NCI-H2029 (cell line): Measurements from ENCODE around the gene TBC1D14.
"Not testable (repeated sequence)": the region's sequence is repeated elsewhere in the genome, so short reads cannot be mapped to it uniquely, and the experiment has no call there.

Experiments
- DNase-seq: peaks from one replicate; lab custom pipeline; 2025; lab: John Stamatoyannopoulos, UW

The TBC1D14 gene

DNA sequence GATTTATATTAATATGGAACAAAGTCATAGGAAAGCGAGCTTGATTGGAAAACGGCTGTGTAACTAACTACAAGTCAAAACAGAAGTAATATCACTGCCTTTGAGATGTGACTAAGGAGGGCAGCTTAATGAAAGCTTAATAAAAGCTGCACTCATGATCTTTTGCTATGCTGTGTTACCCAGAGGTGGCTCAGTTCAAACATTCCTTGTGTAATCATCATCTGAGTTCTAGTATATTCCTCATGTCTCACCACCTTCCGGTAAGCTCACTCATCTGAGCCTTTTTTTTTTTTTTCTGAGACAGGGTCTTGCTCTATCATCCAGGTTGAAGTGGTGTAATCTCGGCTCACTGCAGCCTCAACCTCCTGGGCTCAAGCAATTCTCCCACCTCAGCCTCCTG is 153.2 kb downstream of the TBC1D14 start:
- no peak for DNase-seq

- no peak for DNase-seq
These were observed 153.7 kb downstream of the TBC1D14 start for GRCh38 chr4:7063362-7063761.

- no peak for DNase-seq
These were observed 156.4 kb downstream of the TBC1D14 start for GRCh38 chr4:7066006-7066405.

DNA sequence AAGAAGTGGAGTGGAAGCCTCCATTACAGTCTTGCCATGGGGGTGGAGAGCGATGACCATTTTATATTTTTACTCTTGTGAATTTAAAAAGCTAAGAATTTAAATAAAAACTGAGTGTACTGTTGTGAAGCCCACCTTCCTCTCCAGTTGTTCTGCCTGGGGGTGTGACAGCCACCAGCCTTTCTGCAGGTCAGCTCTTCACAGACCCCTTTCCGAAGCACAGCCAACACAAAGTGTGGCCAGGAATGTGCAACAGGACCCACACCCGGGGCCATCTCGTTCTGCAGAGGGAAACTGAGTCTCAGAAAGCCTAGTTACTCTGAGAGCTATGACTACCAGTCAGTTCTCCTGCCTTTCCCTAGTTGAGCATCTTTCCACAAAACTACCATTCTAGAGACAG is 156.9 kb downstream of the TBC1D14 start:
- DNase-seq: no peak

DNA sequence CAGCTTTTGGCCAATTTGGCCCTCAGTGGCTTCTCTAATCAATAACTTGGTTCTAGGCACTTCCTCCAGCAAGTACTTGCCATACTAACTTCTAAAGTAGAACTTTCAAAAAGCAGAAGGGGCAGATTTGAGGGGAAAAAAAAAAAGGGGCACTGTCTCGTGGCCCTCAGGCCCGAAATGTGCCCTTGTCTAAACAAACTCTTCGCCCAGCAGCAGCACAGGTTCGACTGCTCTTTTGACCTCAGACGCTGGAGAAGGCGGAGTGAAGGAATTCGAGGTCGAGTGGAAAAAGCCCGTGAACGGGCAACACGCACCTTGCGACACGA is 157.5 kb downstream of the TBC1D14 start:
- DNase-seq: no peak

- peak; percentile 98 for DNase-seq
These were observed 158.0 kb downstream of the TBC1D14 start, which contains the start of gene GRPEL1 for GRCh38 chr4:7067452-7068278. Gene GRPEL1 (minus strand): TSS chr4:7068064. CDS start chr4:7068032, 32 bp downstream.

GRCh38 chr4:7068279-7068842 is 158.7 kb downstream of the TBC1D14 start:
- DNase-seq: no peak

GRCh38 chr4:7068883-7069282 is 159.3 kb downstream of the TBC1D14 start:
- DNase-seq: no peak

DNA sequence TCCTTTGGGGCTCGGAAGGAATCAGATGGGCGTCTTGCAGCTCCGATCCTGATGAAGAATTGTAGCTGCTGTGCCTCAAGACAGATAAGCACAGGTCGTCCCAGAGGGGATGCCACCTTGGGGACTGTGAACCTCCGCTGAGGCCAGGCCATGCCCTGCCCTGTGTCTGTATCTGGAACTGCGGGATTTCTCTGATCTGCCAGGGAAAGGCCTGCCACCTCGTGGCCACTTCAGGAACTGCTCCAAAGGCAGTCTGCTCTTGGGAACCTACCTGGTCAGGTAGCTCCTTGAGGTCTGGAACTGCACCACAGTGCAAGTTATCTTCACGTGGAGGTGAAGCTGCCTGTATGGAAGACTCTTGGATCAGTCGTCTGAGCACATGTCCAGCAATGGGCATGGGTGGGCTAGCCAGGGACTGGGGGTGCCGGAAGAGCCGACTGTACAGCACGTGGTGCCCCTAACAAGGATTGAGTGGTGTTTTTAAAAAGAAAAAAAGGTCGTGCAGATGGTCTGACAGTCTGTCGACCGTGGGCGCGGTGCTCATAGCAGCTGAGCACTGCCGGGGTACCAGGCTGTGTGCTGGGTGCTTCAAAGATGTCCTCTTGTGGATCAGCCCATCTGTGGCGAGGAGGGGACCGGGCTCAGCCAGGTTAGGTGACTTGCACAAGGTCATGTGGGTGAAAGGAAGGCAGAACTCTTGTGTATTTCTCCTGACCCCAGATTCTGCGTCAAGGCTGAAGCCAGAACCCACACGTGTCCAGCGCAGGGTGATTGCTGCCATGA is 161.3 kb downstream of the TBC1D14 start:
- peak; percentile 64 for DNase-seq

DNA sequence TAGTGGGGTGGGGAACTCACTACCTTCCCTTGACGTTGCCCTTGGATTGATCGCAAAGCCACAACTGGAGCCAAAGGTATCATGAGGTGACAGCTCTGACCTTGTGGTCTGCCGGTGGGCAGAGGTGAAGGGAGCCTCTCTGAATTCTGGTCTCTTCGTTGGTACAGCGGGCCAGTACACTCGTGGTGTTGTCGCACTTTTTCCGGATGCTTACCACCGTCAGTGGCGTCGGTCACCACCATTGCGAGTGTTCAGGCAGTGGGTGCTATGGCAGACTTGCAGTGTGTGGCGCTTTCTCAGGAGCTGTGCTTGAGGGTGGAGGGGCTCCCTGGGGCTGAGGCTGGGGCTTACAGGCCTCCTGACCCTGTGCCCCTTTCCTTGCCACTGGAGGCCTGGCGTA is 163.4 kb downstream of the TBC1D14 start:
- no peak for DNase-seq

DNA sequence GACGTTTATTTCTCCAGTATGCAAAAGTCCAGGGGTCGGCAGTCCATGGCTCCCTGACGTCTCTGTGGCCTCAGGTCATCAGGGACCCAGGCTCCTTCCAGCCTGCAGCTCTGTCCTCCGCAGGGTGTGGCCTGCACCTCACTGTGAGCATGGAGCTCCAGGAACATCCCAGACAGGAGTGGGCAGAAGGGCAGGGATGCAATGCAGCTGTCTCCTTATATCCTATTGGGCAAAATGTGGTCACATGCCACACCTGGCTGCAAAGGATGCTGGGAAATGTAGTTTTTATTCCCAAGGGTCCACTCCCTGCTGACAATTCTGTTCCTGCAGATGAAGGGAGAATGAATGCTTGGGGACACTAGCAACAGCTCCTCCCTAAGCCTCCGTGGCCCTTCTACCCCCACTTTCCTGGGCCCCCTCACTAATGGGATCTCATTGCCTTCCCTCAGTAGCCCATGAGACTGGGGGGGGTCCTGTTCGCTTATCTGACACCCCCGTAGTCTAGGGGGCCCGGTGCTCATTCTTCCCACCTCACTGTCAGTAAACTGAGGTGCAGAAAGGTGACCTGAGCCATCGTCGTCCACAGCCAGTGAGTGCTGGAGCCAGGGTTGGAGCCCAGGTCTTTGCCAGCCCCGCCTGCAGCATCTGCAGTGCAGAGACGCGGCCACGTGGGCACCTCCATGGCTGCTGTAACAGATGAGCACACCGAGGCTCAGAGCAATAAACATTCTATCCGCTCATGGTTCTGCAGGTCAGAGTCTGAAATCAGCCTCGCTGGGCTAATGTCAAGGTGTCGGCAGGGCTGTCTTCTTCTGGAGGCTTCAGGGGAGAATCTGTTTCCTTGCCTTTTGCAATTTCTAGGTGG is 164.1 kb downstream of the TBC1D14 start:
- peak; percentile 26 for DNase-seq

GRCh38 chr4:7074426-7074825 is 164.8 kb downstream of the TBC1D14 start:
- DNase-seq: no peak

- no peak for DNase-seq
These were observed 166.5 kb downstream of the TBC1D14 start for GRCh38 chr4:7075962-7076695.

DNA sequence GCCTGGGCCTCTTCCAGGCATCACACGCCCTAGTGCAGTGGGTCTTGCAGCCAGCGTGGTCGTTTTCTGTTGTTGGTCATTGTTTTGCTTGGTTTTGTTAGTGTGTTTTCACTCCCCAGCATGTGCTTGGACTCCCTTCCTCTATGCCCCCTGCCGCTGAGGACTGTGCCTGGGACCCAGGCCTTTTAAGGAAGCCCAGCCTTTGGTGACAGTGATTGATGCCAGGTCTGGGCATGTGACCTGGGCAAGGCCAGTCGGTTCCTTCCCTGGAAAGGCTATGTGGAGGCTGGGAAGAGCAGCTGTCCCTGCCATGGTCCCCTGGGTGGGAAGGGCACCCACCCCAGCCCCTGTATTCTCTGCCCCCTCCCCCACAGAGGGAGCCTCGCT is 167.1 kb downstream of the TBC1D14 start:
- DNase-seq: no peak

DNA sequence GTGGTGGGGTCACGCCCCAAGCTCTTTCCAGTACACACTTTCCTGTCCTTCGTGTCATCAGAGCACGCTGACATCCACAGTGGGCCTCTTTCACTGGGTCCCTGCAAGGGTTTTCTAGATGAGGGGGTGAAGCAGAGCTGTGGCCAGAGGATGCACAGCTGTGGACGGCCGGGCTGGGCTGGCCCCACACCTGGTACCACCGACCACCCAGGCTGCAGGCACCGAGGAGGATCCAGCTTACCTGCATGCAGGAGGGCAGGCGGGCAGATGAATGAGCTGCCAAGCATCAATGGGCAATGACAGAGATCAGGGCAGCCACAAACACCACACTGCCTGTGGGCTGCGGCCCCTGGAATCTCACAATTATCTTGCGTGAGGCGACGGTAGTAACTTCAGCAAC is 167.7 kb downstream of the TBC1D14 start:
- DNase-seq: no peak

DNA sequence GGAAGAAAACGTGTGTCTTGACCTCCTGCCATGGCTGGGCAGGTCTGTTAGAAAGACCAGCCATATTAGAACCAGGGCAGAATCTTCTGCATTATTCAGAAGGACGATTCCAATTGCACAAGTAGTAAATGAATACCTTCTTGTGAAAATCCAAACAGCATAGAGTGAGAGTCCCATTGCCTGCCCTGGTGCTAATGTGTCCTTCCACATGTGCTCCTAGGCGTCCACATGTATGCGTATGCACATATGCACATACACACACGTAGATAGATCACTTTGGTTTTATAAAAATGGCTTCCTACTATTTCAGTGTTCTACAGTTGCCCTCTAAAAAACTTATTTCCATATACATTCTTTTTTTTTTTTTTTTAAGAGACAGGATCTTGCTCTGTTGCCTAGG is 168.4 kb downstream of the TBC1D14 start:
- no peak for DNase-seq

- not testable (repeated sequence) for DNase-seq
These were observed 169.9 kb downstream of the TBC1D14 start for GRCh38 chr4:7079483-7079882.

- DNase-seq: not testable (repeated sequence)
These were observed 170.3 kb downstream of the TBC1D14 start for GRCh38 chr4:7079909-7080308.
